ENCODE data around the gene TSPEAR.

GRCh38 chr21:44670642-44671432, 40.5 kb downstream of the TSPEAR start:
- TF ChIP-seq ISL1 (CRISPR knock-in tag; IDR thresholded peaks at IDR 0.05), result no peak
- TF ChIP-seq CREB5 (CRISPR knock-in tag; IDR thresholded peaks at IDR 0.05; ENCODE audit: low read depth), result no peak
- no peak for TF ChIP-seq ZC3H10 (CRISPR knock-in tag; IDR thresholded peaks at IDR 0.05)
- TF ChIP-seq BACH2 (CRISPR knock-in tag; IDR thresholded peaks at IDR 0.05; ENCODE audit: borderline replicate concordance), result no peak
- TF ChIP-seq CSRNP3 (CRISPR knock-in tag; IDR thresholded peaks at IDR 0.05), result no peak

All from SK-N-SH treated with all-trans-retinoic acid at 6 μM for 48 hours (cell line).